Measurements from ENCODE around the gene LRRC8B. TPM values are rescaled to one million over a fixed set of nuclear protein-coding genes. Genes with fewer than 3 reads are reported as not detected.

LRRC8B gene
- total RNA-seq, 1 experiment from 2014 or later: 24.2 TPM

- TF ChIP-seq ZBTB43 (CRISPR knock-in tag; IDR thresholded peaks at IDR 0.05): no peak
These were observed 26.4 kb downstream of the LRRC8B start (continued) for GRCh38 chr1:89550995-89551394.

GRCh38 chr1:89552471-89553081 is 27.9 kb downstream of the LRRC8B start:
- Mint-ChIP-seq H3K4me1 (peaks cover 56% of the 10 kb centered on the region), H3K9me3 (no peaks in the 10 kb centered on the region), H3K4me3 (no peak overlapping the region), H3K27ac (no peak overlapping the region), H3K36me3 (no peaks in the 10 kb centered on the region; the same call in 1 of the 2 replicates), H3K27me3 (ENCODE audit: low read depth) (no peaks in the 10 kb centered on the region)
- DNase-seq (ENCODE audit: low spot score): no peak
- ChIA-PET CTCF (no interaction called here), POLR2A (no interaction called here)
- TF ChIP-seq ZNF138 (CRISPR knock-in tag; conservative IDR thresholded peaks at IDR 0.05): no peak
- no peak for TF ChIP-seq SMAD4 (CRISPR knock-in tag; IDR thresholded peaks at IDR 0.05)
- no peak for TF ChIP-seq ZMAT4 (CRISPR knock-in tag; IDR thresholded peaks at IDR 0.05)
- no peak for TF ChIP-seq JAZF1 (CRISPR knock-in tag; IDR thresholded peaks at IDR 0.05)
- TF ChIP-seq SOX15 (CRISPR knock-in tag; IDR thresholded peaks at IDR 0.05): no peak
- TF ChIP-seq ZNF317 (CRISPR knock-in tag; IDR thresholded peaks at IDR 0.05; ENCODE audit: borderline replicate concordance, low read depth): no peak
- TF ChIP-seq E2F1 (CRISPR knock-in tag; IDR thresholded peaks at IDR 0.05): no peak
- no peak for TF ChIP-seq TEAD4 (CRISPR knock-in tag; IDR thresholded peaks at IDR 0.05)
- no peak for ATAC-seq

GRCh38 chr1:89553157-89553556 is 28.5 kb downstream of the LRRC8B start:
- POLR2A ChIA-PET: no interaction called here
- TF ChIP-seq ZNF512 (CRISPR knock-in tag; IDR thresholded peaks at IDR 0.05; ENCODE audit: borderline replicate concordance) (no peak), EMX1 (CRISPR knock-in tag; IDR thresholded peaks at IDR 0.05) (no peak)
- CTCF ChIA-PET: no interaction called here

GRCh38 chr1:89555550-89555949 is 30.9 kb downstream of the LRRC8B start:
- CTCF ChIA-PET: interaction anchor here (1.2 kb wide), 1 partner anchor 207 kb away, joined by 3 read pairs; no protein-coding TSS in a partner anchor
- Mint-ChIP-seq H3K36me3 (peaks cover 17% of the 10 kb centered on the region), H3K4me3 (no peak overlapping the region), H3K27me3 (ENCODE audit: low read depth) (no peaks in the 10 kb centered on the region), H3K4me1 (peaks cover 46% of the 10 kb centered on the region), H3K9me3 (peaks cover 5% of the 10 kb centered on the region), H3K27ac (no peak overlapping the region; the same call in 1 of the 2 replicates)
- ATAC-seq (no peak), DNase-seq (ENCODE audit: low spot score) (no peak)
- POLR2A ChIA-PET: no interaction called here
- no peak for TF ChIP-seq RORB (CRISPR knock-in tag; IDR thresholded peaks at IDR 0.05)
- TF ChIP-seq MAX (CRISPR knock-in tag; IDR thresholded peaks at IDR 0.05): no peak
- TF ChIP-seq ZBTB43 (CRISPR knock-in tag; IDR thresholded peaks at IDR 0.05): no peak
- TF ChIP-seq TP53 (CRISPR knock-in tag; IDR thresholded peaks at IDR 0.05): no peak
- TF ChIP-seq E2F5 (CRISPR knock-in tag; IDR thresholded peaks at IDR 0.05): no peak
- no peak for TF ChIP-seq ZNF138 (CRISPR knock-in tag; conservative IDR thresholded peaks at IDR 0.05)
- TF ChIP-seq SMAD4 (CRISPR knock-in tag; IDR thresholded peaks at IDR 0.05): no peak
- TF ChIP-seq ZNF121 (CRISPR knock-in tag; IDR thresholded peaks at IDR 0.05): no peak
- TF ChIP-seq E2F1 (CRISPR knock-in tag; IDR thresholded peaks at IDR 0.05): no peak
- no peak for TF ChIP-seq HMGA2 (CRISPR knock-in tag; IDR thresholded peaks at IDR 0.05)
- no peak for TF ChIP-seq ZNF219 (CRISPR knock-in tag; IDR thresholded peaks at IDR 0.05; ENCODE audit: borderline replicate concordance)
- TF ChIP-seq ZNF281 (CRISPR knock-in tag; IDR thresholded peaks at IDR 0.05): no peak

More at GRCh38 chr1:89553157-89553556, 28.5 kb downstream of the LRRC8B start:
- DNase-seq (ENCODE audit: low spot score) (no peak), ATAC-seq (no peak)
- Mint-ChIP-seq H3K27ac (no peak overlapping the region), H3K27me3 (ENCODE audit: low read depth) (no peaks in the 10 kb centered on the region), H3K9me3 (no peaks in the 10 kb centered on the region), H3K4me1 (peaks cover 60% of the 10 kb centered on the region), H3K4me3 (no peak overlapping the region), H3K36me3 (no peaks in the 10 kb centered on the region; the same call in 1 of the 2 replicates)

All from WTC11 (cell line).